Stimulated activated memory B cell treated with anti-CD40 and anti-IgM and Interleukin-4, amounts not matched to agents 10 μg/mL and 1 μg/mL and 100 μg/mL, for 72 hours (primary cell): ENCODE data around the gene ASIC5.

Experiments
- ATAC-seq: fragments of 150-1000 bp; cut with Tn5 transposase; 2 replicates; pipeline ENCODE4 v1.10.0; 2021
- H3K27ac Mint-ChIP-seq: one replicate; pipeline ENCODE4 v1.8.0; 2022; ENCODE audit warnings: mild to moderate bottlenecking, mixed read lengths
- H3K27me3 Mint-ChIP-seq: one replicate; pipeline ENCODE4 v1.8.0; 2022; ENCODE audit warnings: mixed read lengths
- H3K36me3 Mint-ChIP-seq: one replicate; pipeline ENCODE4 v1.8.0; 2022; ENCODE audit warnings: mixed read lengths
- H3K4me1 Mint-ChIP-seq: one replicate; pipeline ENCODE4 v1.8.0; 2022; ENCODE audit warnings: mixed read lengths
- H3K4me3 Mint-ChIP-seq: one replicate; pipeline ENCODE4 v1.8.0; 2022; ENCODE audit warnings: mild to moderate bottlenecking, moderate library complexity, mixed read lengths
- H3K9me3 Mint-ChIP-seq: one replicate; pipeline ENCODE4 v1.8.0; 2022; ENCODE audit warnings: mixed read lengths

Gene ASIC5

GRCh38 chr4:155889946-155890345, 23.9 kb upstream of the ASIC5 start:
- Mint-ChIP-seq H3K36me3 (no peaks in the 10 kb centered on the region), H3K4me1 (no peaks in the 10 kb centered on the region), H3K4me3 (no peak overlapping the region), H3K27ac (no peak overlapping the region), H3K9me3 (peaks cover 7% of the 10 kb centered on the region), H3K27me3 (peaks cover 16% of the 10 kb centered on the region)
- ATAC-seq, result no peak

DNA sequence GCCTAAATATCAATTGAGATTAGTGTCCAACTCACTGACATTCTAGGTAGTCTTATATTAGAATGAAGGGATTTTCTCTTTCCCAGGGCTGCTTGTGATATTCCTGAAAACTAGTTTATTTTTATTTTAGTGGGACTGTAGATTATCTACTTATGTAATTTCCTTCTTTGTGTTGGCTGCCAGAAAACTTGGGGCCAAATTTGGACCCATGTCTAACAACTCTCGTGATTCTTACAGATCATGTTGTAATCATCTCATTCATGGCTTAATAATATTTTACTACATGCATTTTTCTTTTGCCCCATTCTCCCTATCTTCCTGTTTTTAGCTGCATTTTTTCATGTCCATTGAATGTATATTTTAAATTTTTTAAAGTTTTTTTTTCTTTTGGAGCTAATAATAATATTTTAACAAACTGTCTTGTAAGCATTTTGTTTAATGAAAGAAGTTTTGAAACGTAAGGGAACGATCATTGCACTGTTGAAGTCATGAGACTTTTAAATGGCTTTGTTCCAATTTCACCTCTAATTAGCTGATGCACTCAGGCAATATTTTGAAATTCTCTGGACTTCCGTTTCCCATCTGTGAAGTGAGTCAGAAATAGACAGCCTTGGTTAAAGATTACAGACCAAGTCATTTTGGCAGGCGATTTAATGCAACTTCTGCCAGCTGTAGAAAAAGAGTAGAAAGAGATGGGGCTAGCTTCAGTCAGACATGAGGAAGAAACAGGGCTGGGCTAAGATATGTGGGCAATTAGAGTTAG, 23.1 kb upstream of the ASIC5 start:
- H3K36me3 Mint-ChIP-seq, result no peaks in the 10 kb centered on the region

DNA sequence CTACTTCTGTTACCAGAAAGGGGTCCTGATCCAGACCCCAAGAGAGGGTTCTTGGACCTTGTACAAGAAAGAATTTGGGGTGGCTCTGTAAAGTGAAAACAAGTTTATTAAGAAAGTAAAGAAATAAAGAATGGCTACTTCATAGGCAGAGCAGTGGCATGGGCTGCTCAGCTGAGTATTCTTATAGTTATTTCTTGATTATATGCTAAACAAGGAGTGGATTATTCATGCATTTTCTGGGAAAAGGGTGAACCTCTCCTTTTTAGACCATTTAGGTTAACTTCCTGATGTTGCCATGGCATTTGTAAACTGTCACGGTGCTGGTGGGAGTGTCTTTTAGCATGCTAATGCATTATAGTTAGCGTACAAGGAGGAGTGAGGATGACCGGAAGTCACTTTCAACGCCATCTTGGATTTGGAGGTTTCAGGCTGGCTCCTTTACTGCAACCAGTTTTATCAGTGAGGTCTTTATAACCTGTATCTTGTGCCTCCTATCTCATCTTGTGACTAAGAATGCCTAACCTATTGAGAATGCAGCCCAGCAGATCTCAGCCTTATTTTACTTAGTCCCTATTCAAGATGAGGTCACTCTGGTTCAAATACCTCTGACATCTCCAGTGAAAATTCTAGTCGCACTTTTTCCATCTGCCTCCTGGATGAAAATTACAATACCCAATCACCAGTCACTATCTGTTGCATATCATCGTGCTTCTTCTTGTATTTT, 21.9 kb upstream of the ASIC5 start:
- no peaks in the 10 kb centered on the region for H3K36me3 Mint-ChIP-seq
- H3K4me3 Mint-ChIP-seq, result no peak overlapping the region
- H3K27me3 Mint-ChIP-seq, result peaks cover 16% of the 10 kb centered on the region
- ATAC-seq, result no peak
- no peaks in the 10 kb centered on the region for H3K4me1 Mint-ChIP-seq
- H3K9me3 Mint-ChIP-seq, result peaks cover 7% of the 10 kb centered on the region
- H3K27ac Mint-ChIP-seq, result no peak overlapping the region

More for the DNA sequence above, 23.1 kb upstream of the ASIC5 start:
- Mint-ChIP-seq H3K27ac (no peak overlapping the region), H3K9me3 (peaks cover 7% of the 10 kb centered on the region), H3K4me1 (no peaks in the 10 kb centered on the region), H3K27me3 (peaks cover 16% of the 10 kb centered on the region), H3K4me3 (no peak overlapping the region)
- no peak for ATAC-seq

GRCh38 chr4:155887045-155887444, 21.0 kb upstream of the ASIC5 start:
- Mint-ChIP-seq H3K9me3 (peaks cover 7% of the 10 kb centered on the region), H3K4me1 (no peaks in the 10 kb centered on the region), H3K27me3 (peaks cover 11% of the 10 kb centered on the region), H3K27ac (no peak overlapping the region), H3K36me3 (no peaks in the 10 kb centered on the region), H3K4me3 (no peak overlapping the region)
- ATAC-seq, result no peak

DNA sequence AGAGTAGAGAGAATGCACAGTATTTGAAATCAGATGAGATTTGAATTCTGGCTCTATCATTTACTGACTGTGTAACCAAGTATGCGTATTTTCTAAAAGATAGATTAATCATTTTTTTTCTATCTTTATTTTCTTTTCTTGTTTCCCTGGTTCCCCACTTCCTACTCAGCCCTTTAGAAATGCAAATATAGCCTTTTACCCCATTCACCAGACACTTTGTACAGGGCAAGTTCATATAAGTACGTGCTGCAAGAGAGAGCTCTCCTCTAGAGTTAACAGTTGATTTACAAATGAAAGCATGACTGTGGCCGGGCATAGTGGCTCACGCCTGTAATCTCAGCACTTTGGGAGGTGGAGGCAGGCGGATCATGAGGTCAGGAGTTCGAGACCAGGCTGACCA, 19.6 kb upstream of the ASIC5 start:
- Mint-ChIP-seq H3K27me3 (peaks cover 4% of the 10 kb centered on the region), H3K27ac (no peak overlapping the region), H3K4me3 (no peak overlapping the region), H3K36me3 (no peaks in the 10 kb centered on the region), H3K9me3 (peaks cover 2% of the 10 kb centered on the region), H3K4me1 (no peaks in the 10 kb centered on the region)
- no peak for ATAC-seq

- H3K9me3 Mint-ChIP-seq, result no peaks in the 10 kb centered on the region
- no peak overlapping the region for H3K4me3 Mint-ChIP-seq
- no peaks in the 10 kb centered on the region for H3K4me1 Mint-ChIP-seq
- ATAC-seq, result no peak
- H3K27me3 Mint-ChIP-seq, result no peaks in the 10 kb centered on the region
- H3K27ac Mint-ChIP-seq, result no peak overlapping the region
- no peaks in the 10 kb centered on the region for H3K36me3 Mint-ChIP-seq
Measured at GRCh38 chr4:155883895-155884294, 17.8 kb upstream of the ASIC5 start.

DNA sequence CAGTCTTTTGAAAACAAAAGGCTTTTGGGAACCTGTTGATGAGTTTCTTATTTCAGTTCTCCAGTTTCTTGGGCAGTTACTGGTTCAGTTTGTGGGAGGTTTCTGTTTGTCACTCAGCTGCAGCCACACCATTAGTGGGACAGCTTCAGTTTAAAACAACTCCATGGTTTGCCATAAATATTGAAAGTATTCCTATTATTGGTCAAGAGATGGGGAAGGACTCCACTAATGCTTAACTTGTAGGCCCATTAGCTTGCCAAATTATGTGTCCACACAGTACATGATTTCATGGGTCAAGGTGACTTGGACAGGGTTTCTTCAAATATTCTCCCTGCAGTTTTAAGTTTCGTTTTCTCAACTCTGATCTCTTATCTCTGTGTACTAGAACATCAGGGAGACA, 15.5 kb upstream of the ASIC5 start:
- Mint-ChIP-seq H3K36me3 (no peaks in the 10 kb centered on the region), H3K4me3 (no peak overlapping the region), H3K27ac (no peak overlapping the region), H3K27me3 (no peaks in the 10 kb centered on the region), H3K9me3 (peaks cover 3% of the 10 kb centered on the region), H3K4me1 (no peaks in the 10 kb centered on the region)
- ATAC-seq, result no peak

DNA sequence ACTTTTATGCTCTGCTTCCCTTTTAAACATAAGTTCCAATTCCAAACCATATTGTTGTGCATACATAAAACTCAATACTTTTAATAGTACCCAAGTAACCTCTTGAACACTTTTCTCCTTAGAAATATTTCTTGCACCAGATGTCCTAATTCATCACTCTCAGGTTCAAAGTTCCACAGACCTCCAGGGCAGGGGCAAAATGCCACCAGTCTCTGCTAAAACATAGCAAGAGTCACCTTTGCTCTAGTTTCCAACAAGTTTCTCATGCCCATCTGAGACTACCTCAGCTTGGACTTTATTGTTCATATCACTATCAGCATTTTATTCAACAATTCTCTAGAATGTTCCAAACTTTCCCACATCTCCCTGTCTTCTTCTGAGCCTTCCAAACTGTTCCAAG, 13.7 kb upstream of the ASIC5 start:
- no peaks in the 10 kb centered on the region for H3K27me3 Mint-ChIP-seq
- peaks cover 3% of the 10 kb centered on the region for H3K9me3 Mint-ChIP-seq
- H3K36me3 Mint-ChIP-seq, result no peaks in the 10 kb centered on the region
- no peak overlapping the region for H3K27ac Mint-ChIP-seq
- ATAC-seq, result no peak
- no peak overlapping the region for H3K4me3 Mint-ChIP-seq
- no peaks in the 10 kb centered on the region for H3K4me1 Mint-ChIP-seq

GRCh38 chr4:155878611-155879010, 12.5 kb upstream of the ASIC5 start:
- no peaks in the 10 kb centered on the region for H3K27me3 Mint-ChIP-seq
- no peaks in the 10 kb centered on the region for H3K4me1 Mint-ChIP-seq
- no peaks in the 10 kb centered on the region for H3K36me3 Mint-ChIP-seq
- no peak for ATAC-seq
- H3K9me3 Mint-ChIP-seq, result peaks cover 3% of the 10 kb centered on the region
- H3K27ac Mint-ChIP-seq, result no peak overlapping the region
- no peak overlapping the region for H3K4me3 Mint-ChIP-seq

GRCh38 chr4:155877971-155878370, 11.9 kb upstream of the ASIC5 start:
- no peak overlapping the region for H3K27ac Mint-ChIP-seq
- no peak overlapping the region for H3K4me3 Mint-ChIP-seq

GRCh38 chr4:155875878-155876277, 9.8 kb upstream of the ASIC5 start:
- Mint-ChIP-seq H3K27me3 (no peaks in the 10 kb centered on the region), H3K27ac (no peak overlapping the region), H3K4me1 (no peaks in the 10 kb centered on the region), H3K4me3 (no peak overlapping the region), H3K36me3 (no peaks in the 10 kb centered on the region), H3K9me3 (peaks cover 3% of the 10 kb centered on the region)
- no peak for ATAC-seq

More at GRCh38 chr4:155877971-155878370, 11.9 kb upstream of the ASIC5 start:
- no peaks in the 10 kb centered on the region for H3K4me1 Mint-ChIP-seq
- H3K36me3 Mint-ChIP-seq, result no peaks in the 10 kb centered on the region
- H3K9me3 Mint-ChIP-seq, result peaks cover 3% of the 10 kb centered on the region
- H3K27me3 Mint-ChIP-seq, result no peaks in the 10 kb centered on the region
- no peak for ATAC-seq

- no peaks in the 10 kb centered on the region for H3K4me1 Mint-ChIP-seq
- no peaks in the 10 kb centered on the region for H3K9me3 Mint-ChIP-seq
- ATAC-seq, result no peak
Measured at GRCh38 chr4:155855897-155856296, 10.2 kb downstream of the ASIC5 start.

GRCh38 chr4:155854582-155855226, 11.4 kb downstream of the ASIC5 start:
- Mint-ChIP-seq H3K9me3 (peaks cover 2% of the 10 kb centered on the region), H3K4me1 (no peaks in the 10 kb centered on the region), H3K27me3 (no peaks in the 10 kb centered on the region), H3K27ac (no peak overlapping the region), H3K36me3 (no peaks in the 10 kb centered on the region), H3K4me3 (no peak overlapping the region)
- ATAC-seq, result no peak

More at GRCh38 chr4:155855897-155856296, 10.2 kb downstream of the ASIC5 start:
- H3K27me3 Mint-ChIP-seq, result no peaks in the 10 kb centered on the region
- H3K4me3 Mint-ChIP-seq, result no peak overlapping the region
- H3K36me3 Mint-ChIP-seq, result no peaks in the 10 kb centered on the region
- H3K27ac Mint-ChIP-seq, result no peak overlapping the region

- no peak overlapping the region for H3K4me3 Mint-ChIP-seq
- H3K9me3 Mint-ChIP-seq, result peaks cover 4% of the 10 kb centered on the region
- no peaks in the 10 kb centered on the region for H3K36me3 Mint-ChIP-seq
- no peaks in the 10 kb centered on the region for H3K4me1 Mint-ChIP-seq
- no peak for ATAC-seq
- H3K27me3 Mint-ChIP-seq, result no peaks in the 10 kb centered on the region
- no peak overlapping the region for H3K27ac Mint-ChIP-seq
Measured at GRCh38 chr4:155853189-155853588, 12.9 kb downstream of the ASIC5 start.

DNA sequence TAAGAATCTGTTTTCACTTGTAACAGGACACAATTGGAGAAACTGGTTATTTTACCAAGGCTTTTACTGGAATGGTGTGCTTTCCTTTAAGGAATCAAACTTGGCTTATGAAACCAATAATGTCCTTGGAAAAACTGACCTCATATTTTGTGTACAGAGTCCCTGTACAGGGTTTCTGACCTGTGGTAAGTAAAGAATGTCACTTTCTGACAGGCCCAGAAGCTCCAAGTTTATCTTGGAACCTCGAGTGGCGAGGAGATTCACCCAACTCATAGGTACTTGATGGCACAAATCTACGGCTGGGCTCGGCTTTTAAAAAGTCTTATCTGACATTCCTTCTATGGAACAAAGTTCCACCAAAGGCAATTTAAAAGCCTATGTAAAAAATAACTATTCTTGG, 17.0 kb downstream of the ASIC5 start:
- no peak overlapping the region for H3K4me3 Mint-ChIP-seq
- no peak for ATAC-seq
- H3K27ac Mint-ChIP-seq, result no peak overlapping the region
- H3K9me3 Mint-ChIP-seq, result peaks cover 4% of the 10 kb centered on the region
- no peaks in the 10 kb centered on the region for H3K36me3 Mint-ChIP-seq
- H3K27me3 Mint-ChIP-seq, result no peaks in the 10 kb centered on the region
- no peaks in the 10 kb centered on the region for H3K4me1 Mint-ChIP-seq
